ENCODE measurements around the gene CALN1.

DNA sequence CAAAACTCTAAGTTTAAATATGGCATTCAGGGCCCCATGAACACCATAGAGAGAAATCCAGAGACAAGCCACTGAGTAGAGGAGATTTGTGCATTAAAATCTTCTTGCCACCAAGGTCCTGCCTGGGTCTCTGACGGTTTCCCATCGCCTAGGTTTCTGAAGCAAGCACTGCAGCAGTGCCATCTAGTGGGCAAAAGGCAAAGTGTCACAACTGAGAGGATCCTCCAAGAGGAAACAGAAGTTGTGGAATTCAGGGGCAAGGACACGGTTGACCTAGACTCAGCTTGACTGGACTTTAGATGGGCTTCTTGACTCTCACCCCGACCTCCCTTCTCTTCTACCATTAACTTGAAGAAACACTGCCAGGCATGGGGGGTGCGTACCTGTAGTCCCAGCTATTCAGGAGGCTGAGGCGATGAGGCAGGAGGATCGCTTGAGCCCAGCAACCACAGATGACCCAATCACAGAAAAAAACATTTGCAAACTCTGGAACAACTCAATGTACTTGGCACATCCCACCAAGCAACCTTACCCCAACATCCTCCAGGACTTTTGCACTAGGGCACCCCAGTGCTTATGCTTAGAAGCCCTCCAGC lies 676.1 kb downstream of the CALN1 start:
- TF ChIP-seq, protein P1, sequence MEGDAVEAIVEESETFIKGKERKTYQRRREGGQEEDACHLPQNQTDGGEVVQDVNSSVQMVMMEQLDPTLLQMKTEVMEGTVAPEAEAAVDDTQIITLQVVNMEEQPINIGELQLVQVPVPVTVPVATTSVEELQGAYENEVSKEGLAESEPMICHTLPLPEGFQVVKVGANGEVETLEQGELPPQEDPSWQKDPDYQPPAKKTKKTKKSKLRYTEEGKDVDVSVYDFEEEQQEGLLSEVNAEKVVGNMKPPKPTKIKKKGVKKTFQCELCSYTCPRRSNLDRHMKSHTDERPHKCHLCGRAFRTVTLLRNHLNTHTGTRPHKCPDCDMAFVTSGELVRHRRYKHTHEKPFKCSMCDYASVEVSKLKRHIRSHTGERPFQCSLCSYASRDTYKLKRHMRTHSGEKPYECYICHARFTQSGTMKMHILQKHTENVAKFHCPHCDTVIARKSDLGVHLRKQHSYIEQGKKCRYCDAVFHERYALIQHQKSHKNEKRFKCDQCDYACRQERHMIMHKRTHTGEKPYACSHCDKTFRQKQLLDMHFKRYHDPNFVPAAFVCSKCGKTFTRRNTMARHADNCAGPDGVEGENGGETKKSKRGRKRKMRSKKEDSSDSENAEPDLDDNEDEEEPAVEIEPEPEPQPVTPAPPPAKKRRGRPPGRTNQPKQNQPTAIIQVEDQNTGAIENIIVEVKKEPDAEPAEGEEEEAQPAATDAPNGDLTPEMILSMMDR (IDR thresholded peaks at IDR 0.05), result peak; percentile 67 to 91 (median 85)
- no peak for TF ChIP-seq POLR2A (IDR thresholded peaks at IDR 0.05)

All from heart left ventricle (tissue), 13 donors.